H1 (cell line): Measurements from ENCODE around the gene OSBPL3. TPM values are rescaled to one million over a fixed set of nuclear protein-coding genes. Genes with fewer than 3 reads are reported as not detected.

Source experiments
- polyA plus RNA-seq, 7 experiments: library from polyadenylated mRNA; depleted of rRNA in 3 of 7; stranded (reverse) in 5 of 7; unstranded in 2 of 7; fragments of >200 nt in 5 of 7; fragments of 200-250 nt in 2 of 7; gene quantifications; 1 replicate in 5 of 7; 2 replicates in 1 of 7; 4 replicates in 1 of 7; pipeline versions ENCODE4 v1.2.1 to v1.2.3, GENCODE V29; 2011 to 2013; ENCODE audit warnings: missing spikeins in 2 of 7, mixed read lengths in 2 of 7
- total RNA-seq: library from RNA; stranded (reverse); fragmentation: NEBNext Ultra II Directional; extraction: Animal tissue kit (Norgen Biotek cat#: 25700); gene quantifications from 2 replicates; pipeline ENCODE4 v1.2.1, GENCODE V29; 2021
- TF ChIP-seq, protein P1 (sequence below): fragments of 300-600 bp; sonication (generic); IDR thresholded peaks from 2 replicates; pipeline ENCODE4 v1.7.1; 2012; ENCODE audit warnings: low read length, moderate library complexity, mild to moderate bottlenecking, inconsistent platforms; ENCODE audit not compliant: insufficient replicate concordance

The OSBPL3 gene
- total and polyA plus RNA-seq, 2 of the 8 experiments (the other 6 are each of a cell fraction or from before 2014, with no cell fraction given), result 2.8 to 13.9 TPM

DNA sequence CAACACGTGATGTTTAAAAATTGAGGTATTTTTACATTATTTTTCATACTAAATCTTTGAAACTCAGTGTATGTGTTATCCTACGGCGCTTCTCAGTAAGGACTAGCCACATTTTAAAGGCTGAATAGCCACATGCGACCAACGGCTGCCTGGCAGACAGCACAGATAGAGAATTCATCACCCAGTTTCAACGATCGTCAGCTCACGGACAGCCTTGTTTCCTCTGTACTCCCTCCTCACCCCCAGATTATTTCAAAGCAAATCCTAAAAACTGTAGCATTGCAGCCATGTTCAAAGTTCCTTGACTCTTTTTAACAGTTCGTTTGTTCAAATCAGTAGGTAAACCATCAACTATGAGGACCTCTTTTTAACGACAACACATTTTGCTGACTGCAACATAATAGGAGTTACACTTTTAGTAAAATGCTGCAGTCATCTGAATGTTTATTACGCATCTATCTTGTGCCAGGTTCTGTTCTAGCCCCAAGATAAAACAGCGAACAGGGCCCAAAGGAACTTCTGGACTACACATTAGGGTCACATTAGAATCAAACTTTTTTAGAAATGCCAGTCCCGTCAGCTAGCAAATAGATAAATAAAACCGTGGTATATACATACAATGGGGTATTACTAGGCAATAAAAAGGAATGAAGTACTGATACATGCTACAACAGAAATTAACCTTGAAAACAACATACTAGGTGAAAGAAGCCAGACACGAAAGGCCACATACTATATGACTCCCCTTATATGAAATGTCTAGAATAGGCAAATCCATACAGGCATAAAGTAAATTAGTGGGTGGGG lies 5.7 kb downstream of the OSBPL3 start (continued):
- TF ChIP-seq, protein P1, sequence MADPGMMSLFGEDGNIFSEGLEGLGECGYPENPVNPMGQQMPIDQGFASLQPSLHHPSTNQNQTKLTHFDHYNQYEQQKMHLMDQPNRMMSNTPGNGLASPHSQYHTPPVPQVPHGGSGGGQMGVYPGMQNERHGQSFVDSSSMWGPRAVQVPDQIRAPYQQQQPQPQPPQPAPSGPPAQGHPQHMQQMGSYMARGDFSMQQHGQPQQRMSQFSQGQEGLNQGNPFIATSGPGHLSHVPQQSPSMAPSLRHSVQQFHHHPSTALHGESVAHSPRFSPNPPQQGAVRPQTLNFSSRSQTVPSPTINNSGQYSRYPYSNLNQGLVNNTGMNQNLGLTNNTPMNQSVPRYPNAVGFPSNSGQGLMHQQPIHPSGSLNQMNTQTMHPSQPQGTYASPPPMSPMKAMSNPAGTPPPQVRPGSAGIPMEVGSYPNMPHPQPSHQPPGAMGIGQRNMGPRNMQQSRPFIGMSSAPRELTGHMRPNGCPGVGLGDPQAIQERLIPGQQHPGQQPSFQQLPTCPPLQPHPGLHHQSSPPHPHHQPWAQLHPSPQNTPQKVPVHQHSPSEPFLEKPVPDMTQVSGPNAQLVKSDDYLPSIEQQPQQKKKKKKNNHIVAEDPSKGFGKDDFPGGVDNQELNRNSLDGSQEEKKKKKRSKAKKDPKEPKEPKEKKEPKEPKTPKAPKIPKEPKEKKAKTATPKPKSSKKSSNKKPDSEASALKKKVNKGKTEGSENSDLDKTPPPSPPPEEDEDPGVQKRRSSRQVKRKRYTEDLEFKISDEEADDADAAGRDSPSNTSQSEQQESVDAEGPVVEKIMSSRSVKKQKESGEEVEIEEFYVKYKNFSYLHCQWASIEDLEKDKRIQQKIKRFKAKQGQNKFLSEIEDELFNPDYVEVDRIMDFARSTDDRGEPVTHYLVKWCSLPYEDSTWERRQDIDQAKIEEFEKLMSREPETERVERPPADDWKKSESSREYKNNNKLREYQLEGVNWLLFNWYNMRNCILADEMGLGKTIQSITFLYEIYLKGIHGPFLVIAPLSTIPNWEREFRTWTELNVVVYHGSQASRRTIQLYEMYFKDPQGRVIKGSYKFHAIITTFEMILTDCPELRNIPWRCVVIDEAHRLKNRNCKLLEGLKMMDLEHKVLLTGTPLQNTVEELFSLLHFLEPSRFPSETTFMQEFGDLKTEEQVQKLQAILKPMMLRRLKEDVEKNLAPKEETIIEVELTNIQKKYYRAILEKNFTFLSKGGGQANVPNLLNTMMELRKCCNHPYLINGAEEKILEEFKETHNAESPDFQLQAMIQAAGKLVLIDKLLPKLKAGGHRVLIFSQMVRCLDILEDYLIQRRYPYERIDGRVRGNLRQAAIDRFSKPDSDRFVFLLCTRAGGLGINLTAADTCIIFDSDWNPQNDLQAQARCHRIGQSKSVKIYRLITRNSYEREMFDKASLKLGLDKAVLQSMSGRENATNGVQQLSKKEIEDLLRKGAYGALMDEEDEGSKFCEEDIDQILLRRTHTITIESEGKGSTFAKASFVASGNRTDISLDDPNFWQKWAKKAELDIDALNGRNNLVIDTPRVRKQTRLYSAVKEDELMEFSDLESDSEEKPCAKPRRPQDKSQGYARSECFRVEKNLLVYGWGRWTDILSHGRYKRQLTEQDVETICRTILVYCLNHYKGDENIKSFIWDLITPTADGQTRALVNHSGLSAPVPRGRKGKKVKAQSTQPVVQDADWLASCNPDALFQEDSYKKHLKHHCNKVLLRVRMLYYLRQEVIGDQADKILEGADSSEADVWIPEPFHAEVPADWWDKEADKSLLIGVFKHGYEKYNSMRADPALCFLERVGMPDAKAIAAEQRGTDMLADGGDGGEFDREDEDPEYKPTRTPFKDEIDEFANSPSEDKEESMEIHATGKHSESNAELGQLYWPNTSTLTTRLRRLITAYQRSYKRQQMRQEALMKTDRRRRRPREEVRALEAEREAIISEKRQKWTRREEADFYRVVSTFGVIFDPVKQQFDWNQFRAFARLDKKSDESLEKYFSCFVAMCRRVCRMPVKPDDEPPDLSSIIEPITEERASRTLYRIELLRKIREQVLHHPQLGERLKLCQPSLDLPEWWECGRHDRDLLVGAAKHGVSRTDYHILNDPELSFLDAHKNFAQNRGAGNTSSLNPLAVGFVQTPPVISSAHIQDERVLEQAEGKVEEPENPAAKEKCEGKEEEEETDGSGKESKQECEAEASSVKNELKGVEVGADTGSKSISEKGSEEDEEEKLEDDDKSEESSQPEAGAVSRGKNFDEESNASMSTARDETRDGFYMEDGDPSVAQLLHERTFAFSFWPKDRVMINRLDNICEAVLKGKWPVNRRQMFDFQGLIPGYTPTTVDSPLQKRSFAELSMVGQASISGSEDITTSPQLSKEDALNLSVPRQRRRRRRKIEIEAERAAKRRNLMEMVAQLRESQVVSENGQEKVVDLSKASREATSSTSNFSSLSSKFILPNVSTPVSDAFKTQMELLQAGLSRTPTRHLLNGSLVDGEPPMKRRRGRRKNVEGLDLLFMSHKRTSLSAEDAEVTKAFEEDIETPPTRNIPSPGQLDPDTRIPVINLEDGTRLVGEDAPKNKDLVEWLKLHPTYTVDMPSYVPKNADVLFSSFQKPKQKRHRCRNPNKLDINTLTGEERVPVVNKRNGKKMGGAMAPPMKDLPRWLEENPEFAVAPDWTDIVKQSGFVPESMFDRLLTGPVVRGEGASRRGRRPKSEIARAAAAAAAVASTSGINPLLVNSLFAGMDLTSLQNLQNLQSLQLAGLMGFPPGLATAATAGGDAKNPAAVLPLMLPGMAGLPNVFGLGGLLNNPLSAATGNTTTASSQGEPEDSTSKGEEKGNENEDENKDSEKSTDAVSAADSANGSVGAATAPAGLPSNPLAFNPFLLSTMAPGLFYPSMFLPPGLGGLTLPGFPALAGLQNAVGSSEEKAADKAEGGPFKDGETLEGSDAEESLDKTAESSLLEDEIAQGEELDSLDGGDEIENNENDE, result no peak
